HG02678 (cell line): ENCODE results near the gene PODN.

Experiments
- ATAC-seq: cut with Tn5 transposase; IDR thresholded peaks from one replicate; pipeline ENCODE4 v1.9.1; 2021; ENCODE audit warnings: mild to moderate bottlenecking, moderate library complexity; ENCODE audit not compliant: unreplicated experiment

Gene PODN

DNA sequence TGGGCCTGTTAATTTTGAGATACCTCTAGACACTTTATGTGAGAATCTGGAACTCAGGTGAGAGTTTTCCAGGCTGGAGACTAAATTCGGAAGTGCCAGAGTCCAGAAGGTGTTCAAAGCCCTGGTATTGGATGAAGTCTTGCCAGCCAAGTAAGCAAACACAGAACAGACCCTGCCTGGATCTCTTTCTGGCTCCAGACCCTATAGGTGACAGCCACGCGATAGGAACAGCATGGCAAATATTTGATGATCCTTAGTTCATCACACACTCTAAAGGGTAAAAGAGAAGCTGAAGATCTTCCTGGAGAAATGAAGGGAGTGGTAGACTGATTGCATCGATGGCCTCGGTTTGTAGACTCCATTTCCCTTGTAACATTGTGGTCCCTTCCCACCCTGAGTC is 49.7 kb downstream of the PODN start:
- no peak for ATAC-seq

DNA sequence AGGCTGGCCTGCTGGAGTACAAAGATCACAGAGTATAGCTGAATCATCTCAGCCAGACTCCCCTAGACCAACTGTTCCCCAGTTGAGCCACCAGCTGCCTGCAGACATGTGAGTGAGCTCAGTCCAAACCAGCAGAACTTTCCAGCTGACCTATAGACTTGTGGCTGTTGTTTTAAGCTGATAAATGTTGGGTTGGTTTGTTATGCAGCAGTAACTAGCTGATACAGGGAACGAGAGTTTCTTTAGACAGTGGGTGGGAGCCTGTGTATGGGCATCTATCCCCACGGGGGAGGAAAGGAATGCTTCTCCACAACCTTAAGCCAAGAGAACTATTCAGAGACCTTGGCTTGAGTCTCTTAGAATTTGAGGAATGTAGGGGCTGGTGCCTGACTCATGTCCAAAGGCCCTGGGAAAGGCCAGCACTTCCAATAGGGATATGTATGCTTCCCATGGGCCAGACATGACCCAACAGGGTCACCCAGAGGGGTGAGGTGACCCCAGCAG is 50.3 kb downstream of the PODN start:
- no peak for ATAC-seq

DNA sequence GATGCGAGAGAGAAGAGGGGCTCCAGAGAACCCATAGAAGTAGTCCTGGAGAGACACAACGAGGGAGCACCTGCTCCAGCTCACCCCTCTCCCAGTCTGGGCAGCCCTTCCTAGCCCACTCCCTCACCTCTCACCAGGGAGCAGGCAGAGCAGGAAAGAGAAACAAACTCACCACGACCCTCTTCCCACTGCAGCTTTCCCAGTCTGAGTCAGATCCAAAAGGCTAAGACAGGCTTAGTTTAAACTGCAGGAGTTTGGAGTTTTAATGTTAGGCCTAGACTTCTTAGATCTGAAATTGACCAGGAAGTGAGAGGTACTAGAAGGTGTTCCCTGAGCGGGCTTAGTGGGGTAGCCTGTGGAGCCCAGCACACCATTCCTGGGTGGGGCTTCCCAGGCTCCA is 50.8 kb downstream of the PODN start:
- ATAC-seq: no peak

DNA sequence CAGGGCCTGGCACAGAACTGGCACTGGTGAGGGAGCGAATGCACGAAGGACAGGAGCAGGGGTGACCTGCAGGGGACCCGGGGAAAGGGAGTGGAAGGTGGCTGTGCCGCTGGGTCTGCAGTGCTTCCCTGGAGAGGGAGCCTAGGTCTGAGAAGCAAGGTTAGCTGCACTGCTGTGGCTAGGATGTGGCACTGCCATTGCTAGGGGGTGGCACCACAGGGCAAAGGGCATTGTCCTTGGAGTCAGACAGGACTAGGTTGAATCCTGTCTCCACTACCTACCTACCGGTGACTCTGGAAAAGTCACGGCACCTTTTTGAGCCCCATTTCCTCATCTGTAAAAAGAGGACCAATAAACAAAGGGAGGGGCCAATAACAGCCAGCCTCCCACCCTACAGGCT is 52.1 kb downstream of the PODN start:
- no peak for ATAC-seq

DNA sequence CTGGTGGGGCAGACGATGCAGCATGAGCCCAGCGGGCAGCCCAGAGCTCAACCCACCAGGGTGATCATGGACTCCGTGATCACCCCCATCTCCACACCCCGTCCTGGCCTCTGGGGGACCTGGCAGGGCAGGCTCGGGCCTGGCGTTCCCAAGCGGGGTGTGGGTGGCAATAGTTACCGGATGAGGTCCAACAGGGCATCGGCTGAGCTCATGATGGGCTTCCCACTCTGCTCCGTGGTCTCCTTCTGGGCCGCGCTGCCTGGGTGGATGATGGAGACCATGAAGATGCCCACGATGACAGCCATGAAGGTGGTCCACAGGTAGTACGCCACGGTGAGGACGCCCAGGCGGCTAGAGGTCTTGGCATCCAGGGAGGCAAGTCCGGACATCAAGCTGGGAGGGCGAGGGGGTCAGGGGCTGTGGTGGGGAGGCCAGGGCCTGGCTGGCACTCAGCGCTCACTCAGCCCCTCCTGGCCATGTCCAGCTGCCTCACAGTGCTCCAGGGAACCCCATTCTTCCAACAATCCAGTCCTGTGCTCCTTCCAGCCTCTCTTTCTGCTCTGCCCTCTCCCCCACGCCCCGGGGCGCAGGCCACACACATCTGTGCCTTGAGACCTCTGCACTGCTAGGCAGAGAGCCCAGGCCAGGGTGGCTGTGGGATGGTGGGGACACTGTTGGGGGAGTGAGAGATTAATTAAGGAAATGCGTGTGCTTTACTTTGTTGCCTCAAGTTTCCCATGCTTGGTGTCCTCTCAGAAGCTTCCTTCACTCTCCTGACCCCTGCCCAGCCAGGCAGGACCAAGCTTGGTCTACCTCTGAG is 52.8 kb downstream of the PODN start:
- no peak for ATAC-seq

DNA sequence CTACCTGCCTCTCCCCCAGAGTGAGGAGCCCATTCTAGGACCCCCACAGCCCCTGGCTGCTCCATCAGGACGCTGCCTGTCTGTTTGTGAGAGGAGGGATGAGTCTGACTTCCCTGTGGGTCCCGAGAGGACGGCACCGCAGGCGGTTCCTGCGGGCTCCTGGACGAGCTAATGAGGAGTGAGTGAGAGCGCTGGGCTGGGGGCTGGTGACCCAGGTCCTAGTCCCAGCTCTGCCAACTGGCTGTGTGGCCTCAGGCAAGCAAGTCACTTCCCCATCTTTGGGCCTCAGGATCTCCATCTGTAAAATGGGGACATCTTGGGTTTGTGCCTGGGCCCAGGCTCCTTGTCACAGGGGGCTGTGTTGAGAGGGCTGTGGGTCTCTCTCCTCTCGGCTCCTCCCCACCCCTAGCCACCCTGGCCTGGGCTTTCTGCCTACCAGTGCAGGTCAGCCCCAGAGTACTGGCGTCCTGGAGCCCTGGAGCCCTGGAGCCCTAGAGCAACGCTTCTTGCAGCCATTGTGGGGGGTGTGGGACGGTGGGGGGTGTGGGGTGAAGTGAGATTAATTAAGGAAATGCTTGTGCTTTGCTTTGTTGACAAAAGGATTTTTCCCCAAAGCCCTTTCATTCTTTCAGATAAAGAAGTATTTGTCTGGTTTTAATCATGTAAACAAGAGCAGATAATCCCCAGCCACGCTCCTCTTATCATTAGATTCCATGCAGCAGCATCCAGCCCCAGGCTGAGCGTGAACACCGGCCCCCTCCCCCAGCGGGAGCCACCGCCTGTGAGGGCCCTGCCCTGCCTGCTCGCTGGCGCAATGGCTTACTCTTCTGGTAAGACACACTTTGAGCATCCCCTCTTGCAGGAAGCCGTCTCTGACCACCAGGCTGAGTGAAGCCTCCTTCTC is 53.6 kb downstream of the PODN start:
- ATAC-seq: no peak

DNA sequence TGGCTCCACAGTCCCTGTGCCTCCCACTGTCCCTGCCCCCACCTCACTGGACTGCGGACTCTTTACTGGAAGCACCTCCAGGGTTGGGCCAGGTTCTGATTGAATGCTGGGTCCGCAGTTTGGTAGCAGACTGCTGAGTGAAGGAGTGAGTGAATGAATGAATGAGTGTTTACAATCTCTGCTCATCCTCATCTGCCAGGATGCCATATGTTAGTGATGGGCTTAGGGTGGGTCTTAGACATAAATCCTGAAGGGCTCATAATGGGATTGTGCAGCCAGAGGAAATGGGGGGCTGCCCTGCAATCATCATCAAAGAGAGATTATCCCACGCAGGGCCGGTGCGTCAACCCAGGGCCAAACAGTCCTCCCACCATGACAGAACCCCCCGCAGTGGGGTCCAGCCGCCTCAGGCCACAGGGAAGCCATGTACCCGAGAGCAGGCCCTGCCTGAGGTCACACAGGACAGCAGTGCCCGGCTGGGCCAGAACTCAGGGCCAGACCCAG is 54.3 kb downstream of the PODN start:
- ATAC-seq: no peak

DNA sequence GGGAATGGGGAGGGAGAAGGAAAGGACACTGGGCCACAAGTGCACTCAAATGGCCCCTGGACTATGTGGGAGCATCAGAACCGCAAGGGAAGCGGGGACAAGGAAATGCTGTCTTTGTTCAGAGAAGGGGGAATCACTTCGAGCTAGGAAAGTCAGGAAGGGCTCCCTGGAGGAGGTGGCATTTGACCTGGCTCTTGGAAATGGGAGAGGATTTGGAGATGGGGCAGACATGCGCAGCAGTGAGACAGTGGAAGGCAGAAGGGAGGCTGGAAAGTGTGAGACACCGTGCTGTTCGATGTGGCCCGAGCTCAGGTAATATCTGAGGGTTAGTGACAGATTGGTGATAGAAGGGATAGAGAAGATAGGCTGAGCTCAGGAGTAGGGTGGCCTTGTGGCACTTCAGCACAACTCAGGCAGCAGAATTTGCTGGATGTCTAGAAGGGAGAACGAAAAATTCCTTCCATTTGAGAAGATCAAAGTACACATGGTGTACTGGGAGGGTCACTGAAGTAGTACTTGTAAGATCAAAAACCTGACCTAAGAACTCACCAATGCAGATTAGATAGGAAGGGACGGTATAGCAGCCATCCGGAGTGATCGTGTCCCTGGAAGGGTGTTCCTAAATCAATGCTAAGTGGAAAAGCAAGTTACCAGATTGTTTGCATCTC is 55.1 kb downstream of the PODN start:
- ATAC-seq: no peak

DNA sequence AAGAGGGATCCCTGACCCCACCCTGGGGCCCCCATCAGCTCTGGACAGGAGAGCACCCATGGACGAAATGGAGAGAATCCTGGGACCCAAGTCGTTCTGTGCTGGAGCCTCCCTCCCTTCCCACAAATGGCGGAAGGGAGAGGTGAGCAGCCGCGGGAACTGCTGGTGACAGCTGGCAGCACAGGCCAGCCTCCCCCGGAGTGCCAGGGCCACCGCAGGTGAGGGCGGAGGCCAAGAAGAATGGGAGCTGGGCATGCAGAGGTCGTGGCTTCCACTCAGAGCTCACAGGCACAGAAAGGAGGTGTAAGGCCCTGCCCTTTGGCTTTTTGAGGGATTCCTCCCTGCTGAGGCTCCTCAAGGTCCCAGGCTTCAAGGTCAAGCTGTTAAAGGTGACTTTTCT is 55.8 kb downstream of the PODN start:
- ATAC-seq: no peak

DNA sequence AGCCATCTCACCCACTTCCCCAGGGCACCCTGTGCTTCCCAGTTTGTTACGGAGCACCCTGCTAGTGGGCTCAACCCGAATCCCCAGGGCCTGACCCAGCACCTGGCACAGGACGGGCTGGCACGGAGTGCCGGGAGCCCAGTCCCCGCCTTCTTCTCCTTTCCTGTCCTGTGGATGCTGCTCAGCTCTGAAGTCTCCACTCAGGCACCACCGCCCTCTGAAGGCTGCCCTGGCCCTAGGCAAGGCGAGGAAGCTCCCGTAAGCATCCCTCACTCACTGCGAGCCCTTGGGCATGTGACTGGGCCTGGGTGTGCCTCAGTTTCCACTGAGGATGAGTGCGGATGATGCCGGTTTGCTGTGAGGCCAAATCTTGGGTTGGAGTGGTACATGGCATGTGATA is 58.6 kb downstream of the PODN start:
- ATAC-seq: no peak

DNA sequence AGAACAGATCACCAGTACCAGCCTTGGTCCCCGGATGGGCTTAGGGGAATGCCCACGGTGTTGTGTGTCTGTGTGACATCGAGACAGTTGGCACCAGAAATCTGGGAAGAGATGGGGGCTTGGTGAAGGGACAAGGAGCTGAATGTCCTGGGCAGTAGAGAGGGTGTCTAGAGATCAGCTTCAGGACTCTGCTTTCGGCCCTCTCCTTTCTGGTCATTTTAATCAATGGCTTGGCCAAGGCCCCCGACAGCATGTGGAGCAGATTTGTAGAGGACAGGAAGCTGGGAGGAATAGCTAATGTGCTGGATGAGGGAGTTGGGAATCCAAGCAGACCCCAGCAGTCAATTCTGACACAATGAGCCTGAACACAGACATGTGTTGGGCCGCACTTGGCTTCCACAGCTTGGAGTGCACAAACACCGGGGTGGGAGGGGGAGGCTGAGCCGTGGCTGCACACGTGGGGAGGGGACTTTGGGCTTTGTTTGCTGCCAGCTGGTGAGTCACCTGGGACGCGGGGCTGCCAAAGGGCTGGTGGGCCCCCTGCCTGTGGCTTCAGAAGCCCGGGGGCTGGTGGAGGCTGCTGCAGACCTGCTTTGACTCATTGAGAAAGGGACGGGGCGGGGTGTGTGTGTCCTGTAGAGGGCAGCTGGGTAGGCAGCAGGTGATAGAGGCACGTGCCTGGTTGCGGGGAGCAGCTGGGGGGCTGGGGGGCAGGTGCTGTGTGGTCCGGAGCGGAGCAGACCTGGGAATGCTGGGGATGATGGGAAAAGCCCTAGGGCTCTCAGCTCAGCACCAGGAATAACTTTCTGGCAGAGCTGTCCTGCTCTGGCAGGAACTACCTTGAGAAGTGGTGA is 59.5 kb downstream of the PODN start:
- ATAC-seq: no peak

DNA sequence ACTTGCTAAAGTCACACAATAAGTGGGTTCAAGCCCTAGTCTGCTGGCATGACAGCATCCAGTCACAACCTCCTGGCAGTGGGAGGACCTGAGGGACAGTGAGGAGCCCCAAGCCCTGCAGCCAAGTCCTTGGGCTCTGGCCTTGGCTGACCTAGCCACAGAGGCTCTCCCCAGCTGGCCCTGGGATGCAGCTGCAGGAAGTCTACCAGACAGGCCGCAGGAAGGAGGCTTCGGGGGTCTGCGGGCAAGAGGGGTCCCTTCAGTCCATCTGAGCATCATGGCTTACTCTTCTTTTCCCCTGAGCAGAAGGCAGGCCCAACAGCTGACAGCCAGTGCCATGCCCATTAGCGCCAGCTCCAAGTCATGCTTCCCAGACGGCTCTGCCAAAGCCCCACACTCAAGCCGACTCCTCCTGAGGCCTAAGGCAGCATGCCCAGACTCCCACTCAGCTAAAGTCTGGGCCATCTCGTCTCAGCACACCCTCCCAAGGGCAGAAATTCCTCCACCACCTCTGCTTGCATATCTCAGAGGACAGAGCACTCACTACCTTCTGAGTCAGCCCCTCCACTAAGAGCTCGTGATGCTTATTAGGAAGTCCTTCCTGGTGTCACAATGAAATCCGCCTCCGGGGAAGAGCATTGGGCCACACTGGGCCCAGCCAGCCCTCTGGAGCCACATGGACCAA is 60.3 kb downstream of the PODN start:
- no peak for ATAC-seq

DNA sequence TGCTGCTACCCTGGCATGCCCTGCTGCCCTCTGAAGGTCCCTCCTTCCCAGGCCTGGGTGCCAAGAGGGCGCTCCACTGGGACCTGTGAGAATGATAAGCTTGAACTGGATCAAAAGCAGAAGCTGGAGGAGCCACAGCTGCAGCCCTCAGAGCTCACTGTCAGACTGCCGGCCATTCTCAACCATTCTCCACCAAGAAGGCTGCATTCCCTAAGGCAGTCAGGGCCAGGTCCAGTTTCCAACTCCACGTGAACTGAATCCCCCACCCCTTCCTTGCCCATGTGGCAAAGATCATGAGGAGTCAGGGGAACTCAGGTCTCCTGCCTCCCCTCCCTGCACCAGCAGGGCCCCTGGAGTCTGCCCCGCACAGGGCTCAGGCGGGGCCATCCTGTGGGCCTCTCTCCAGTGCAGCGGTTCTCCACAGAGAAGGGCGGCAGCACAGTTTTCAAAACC is 61.0 kb downstream of the PODN start:
- ATAC-seq: no peak

DNA sequence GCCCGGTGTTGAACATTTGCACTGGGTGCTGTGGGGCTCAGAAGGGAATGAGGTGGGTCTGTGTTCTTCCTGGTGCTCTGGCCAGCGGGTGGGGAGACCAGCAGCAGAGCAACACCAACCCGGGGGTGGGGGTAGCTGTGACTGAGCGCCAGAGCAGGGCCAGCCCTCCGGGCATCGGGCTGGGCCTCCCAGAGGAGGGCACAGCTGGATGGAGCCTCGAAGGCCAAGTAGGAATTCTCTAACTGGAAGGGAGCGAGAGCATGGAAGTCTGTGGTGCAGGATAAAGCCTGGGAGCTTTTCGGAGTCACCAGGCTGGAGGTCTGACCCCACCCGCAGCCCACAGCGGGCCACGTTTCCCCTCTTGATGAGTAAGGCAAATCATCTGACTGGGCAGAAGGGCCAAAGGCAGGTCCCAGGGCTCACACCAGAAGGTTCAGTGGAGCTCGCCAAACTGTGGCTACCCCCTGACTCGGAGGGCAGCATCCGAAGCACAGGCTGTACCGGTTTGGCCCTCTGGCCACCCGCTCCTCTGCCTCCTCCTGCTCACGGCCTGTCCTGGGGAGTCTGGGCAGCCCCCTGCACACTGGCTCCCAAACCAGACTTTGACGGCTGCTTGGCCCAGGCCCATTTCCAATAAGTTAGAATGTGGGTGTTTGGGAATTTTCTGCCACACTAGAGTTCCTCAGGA is 61.6 kb downstream of the PODN start:
- no peak for ATAC-seq

DNA sequence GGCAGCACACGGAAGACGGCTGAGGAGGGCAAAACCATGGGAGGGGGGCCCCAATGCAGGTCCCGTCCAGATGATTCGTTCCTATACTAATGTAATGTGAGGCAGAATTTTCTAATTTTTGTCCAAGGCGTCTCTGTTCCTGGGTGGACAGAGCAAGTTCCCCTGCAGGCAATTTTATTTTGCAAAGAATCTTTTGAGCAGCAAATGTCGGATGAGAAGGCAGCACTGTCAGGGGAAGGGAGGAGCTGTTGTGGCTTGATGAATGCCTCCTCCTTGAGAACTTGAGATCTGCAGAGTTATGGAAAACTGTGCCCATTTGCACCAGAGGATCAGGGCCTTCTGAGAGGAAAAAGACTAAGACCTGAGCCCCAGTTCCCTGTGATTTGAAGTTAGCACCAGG is 63.1 kb downstream of the PODN start:
- no peak for ATAC-seq

DNA sequence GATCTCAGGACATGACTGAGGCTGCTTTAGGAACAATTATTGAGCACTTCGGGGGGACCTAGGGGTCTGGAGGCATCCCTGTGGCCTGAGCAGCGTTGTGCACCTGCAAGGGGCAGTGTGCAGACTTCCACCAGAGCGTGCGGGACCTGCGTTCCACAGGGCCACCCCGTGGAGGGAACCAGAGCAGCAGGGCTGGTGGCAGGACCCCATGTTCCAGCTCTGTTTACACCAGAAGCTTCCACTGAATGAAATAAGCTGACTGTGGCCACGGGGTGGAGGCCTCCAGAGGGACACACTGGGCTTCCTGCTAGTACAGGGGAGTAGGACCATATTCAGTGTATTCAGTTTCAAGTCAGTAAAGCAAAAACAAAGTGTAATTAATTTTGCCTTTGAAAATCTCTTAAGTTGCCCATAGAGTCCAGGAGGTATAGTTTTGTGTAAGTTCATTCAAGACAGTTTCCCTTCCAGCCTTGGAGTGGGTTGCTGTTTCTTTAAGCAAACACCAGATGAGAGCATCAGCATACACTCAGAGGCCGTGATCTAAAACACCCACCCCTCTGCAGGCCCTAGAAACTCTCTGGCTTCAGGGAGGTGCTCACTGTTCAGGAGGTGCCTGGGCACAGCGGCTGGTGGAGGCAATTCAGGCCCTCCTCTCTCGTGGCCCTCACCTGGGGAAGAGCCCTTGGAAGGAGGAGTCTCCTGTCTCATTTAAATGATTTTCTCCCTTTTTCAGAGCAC is 63.8 kb downstream of the PODN start:
- no peak for ATAC-seq

DNA sequence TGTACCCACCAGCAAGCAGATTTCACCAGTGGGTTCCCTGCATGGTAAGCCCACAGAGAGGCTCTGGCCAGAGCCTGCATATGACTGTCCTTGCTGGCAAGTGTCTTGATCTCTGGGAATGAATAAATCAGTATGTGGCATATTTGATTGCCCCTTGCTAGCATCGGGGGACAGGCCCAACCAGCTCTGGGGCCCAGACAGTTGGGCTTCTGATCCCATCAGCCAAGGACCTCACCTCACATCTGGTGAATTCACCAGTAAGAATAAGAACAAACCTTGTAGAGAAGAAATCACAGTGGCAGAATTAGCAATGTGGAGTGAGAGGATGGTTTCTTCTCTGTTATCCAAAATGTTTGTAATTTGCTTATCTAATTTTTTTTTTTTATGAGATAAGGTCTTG is 64.5 kb downstream of the PODN start:
- no peak for ATAC-seq

DNA sequence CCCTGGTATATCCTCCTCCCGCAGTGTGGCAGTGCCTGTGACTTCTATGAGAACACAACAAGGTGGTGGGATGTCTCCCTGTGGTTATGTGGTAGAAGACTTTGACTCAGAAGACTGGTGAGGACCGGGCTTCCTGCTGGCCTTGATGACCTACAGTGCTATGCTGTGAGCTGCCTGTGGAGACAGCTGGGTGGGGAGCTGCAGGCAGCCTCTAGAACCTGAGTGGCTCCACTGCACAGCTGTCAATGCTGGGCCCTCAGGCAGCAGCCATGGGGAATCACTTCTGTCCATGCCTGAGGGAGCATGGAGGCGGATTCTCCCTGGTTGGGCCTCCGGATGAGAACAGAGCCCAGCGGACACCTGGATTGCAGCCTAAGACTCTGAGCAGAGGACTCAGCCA is 65.5 kb downstream of the PODN start:
- no peak for ATAC-seq
